Measurements from ENCODE around the gene GAST. TPM values are rescaled to one million over a fixed set of nuclear protein-coding genes. Genes with fewer than 3 reads are reported as not detected.
A peak's percentile ranks its signal among the peaks of the same experiment; 100 is the strongest.

GAST gene
- total and polyA plus RNA-seq, 9 donors, result not detected

DNA sequence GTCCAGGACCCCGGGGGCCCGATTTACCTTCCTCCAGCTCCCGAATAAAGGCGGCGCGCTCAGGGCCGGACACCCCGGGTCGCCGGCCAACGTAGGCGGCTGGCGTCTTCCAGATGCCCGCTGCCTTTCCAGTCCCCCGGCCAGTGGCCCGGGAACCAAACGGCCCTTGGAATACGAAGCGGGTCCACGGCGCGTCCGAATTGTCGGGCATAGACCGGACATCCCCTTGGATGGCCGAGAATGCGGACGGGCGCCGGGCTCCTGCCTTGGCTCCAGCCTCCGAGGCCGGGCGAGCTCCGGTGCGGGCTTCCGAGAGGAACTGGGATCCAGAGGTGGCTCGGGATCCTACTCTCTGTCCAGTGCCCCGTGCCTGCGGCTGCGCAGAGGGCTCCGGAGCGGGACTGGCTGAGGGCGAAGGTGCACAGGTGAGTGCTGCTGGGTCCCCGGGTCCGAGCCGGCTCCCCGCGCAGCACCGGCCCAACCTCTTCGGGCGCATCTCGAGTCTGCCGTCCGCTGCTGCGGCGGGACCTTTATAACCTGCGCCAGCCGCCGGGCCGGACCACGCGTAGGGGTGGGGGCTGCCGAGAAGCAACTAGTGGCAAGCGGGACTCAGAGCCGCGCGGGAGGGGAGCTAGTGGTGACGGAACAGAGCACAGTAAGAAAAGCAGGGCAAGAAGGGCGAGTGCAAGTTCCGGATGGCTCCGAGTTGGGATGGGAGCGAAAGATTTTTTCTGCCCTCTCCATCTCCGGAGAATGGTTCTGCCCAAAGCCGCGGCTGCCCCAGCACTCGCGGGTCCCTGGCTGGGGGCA, 22.2 kb downstream of the GAST start, which contains the start of gene HAP1:
Gene HAP1 (minus strand): TSS at position 505 of the 810 bp plus-strand sequence. CDS start 9 bp downstream, at position 496.
- peak in 3 of 5 donors; percentile 32 to 59 (median 55) for DNase-seq
- Histone ChIP-seq H3K4me1 (ENCODE audit: insufficient read depth) (peaks cover 4% of the 10 kb centered on the region), H3K36me3 (no peaks in the 10 kb centered on the region), H3K27ac (no peak within 1 kb of the TSS), H3K9me3 (no peaks in the 10 kb centered on the region), H3K27me3 (no peaks in the 10 kb centered on the region), H3K4me3 (peak within 1 kb of the TSS; percentile 36)
- intact Hi-C loops (cut with DNase I), result no loop called here
- TF ChIP-seq, protein P1, sequence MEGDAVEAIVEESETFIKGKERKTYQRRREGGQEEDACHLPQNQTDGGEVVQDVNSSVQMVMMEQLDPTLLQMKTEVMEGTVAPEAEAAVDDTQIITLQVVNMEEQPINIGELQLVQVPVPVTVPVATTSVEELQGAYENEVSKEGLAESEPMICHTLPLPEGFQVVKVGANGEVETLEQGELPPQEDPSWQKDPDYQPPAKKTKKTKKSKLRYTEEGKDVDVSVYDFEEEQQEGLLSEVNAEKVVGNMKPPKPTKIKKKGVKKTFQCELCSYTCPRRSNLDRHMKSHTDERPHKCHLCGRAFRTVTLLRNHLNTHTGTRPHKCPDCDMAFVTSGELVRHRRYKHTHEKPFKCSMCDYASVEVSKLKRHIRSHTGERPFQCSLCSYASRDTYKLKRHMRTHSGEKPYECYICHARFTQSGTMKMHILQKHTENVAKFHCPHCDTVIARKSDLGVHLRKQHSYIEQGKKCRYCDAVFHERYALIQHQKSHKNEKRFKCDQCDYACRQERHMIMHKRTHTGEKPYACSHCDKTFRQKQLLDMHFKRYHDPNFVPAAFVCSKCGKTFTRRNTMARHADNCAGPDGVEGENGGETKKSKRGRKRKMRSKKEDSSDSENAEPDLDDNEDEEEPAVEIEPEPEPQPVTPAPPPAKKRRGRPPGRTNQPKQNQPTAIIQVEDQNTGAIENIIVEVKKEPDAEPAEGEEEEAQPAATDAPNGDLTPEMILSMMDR (IDR thresholded peaks at IDR 0.05), result no peak
- TF ChIP-seq EP300 (IDR thresholded peaks at IDR 0.05) (no peak), POLR2A (IDR thresholded peaks at IDR 0.05) (peak; percentile 20)
- 0 to 1% (median 0%) methylated on average over 45 to 77 of the region's 77 CpGs for WGBS, 3 donors

DNA sequence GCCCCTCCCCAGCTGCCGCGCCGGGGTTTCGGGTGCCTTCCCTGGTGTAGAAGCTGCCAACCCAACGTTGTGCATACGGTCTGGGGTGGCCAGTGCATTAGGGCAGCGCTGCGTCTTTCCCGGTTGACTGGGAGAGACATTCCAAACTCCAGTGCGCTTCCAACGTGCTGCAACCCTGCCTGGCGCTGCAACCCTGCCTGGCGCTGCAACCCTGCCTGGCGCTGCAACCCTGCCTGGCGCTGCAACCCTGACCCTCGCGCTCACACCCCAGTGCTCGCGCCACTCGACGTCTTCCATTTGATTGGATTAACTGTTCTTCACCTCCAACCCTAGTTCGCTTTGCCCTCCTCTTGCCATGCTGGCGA, 22.8 kb downstream of the GAST start:
- Histone ChIP-seq H3K27me3 (no peaks in the 10 kb centered on the region), H3K4me3 (peak overlapping the region; percentile 36), H3K27ac (no peak overlapping the region), H3K4me1 (ENCODE audit: insufficient read depth) (peaks cover 4% of the 10 kb centered on the region), H3K36me3 (no peaks in the 10 kb centered on the region), H3K9me3 (no peaks in the 10 kb centered on the region)
- TF ChIP-seq POLR2A (IDR thresholded peaks at IDR 0.05) (no peak), EP300 (IDR thresholded peaks at IDR 0.05) (no peak)
- TF ChIP-seq, protein P1 (IDR thresholded peaks at IDR 0.05), result no peak
- 2% methylated on average over 16 to 23 of the region's 23 CpGs for WGBS, 3 donors
- DNase-seq, result peak in 1 of 5 donors; percentile 39
- intact Hi-C loops (cut with DNase I), result no loop called here

DNA sequence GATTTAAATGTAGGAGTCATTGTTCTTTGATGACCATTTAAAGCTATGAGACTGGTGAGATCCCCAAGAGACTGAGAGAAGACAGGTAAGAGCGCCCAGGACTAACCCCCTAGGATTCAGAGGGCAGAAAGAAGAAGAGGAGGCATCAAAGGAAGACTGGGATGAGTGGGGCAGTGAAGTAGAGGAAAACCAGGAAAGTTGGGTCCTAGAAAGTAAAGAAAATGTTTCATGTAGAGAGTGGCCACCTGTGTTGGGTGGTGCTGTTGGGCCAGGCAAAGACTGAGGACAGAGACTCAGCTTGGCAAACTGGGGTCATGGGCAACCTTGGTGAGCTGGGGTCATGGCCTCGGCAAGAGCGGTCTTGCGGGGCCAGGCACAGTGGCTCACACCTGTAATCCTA, 23.6 kb downstream of the GAST start:
- no peaks in the 10 kb centered on the region for H3K36me3 ChIP-seq
- H3K27ac ChIP-seq, result no peak overlapping the region
- no peak for DNase-seq
- H3K4me3 ChIP-seq, result no peak overlapping the region
- 88 to 89% (median 89%) methylated on average over 4 of the region's 4 CpGs for WGBS, 3 donors
- intact Hi-C loops (cut with DNase I), result no loop called here
- peaks cover 4% of the 10 kb centered on the region for H3K4me1 ChIP-seq (ENCODE audit: insufficient read depth)
- H3K9me3 ChIP-seq, result no peaks in the 10 kb centered on the region
- TF ChIP-seq EP300 (IDR thresholded peaks at IDR 0.05), result no peak
- H3K27me3 ChIP-seq, result no peaks in the 10 kb centered on the region

DNA sequence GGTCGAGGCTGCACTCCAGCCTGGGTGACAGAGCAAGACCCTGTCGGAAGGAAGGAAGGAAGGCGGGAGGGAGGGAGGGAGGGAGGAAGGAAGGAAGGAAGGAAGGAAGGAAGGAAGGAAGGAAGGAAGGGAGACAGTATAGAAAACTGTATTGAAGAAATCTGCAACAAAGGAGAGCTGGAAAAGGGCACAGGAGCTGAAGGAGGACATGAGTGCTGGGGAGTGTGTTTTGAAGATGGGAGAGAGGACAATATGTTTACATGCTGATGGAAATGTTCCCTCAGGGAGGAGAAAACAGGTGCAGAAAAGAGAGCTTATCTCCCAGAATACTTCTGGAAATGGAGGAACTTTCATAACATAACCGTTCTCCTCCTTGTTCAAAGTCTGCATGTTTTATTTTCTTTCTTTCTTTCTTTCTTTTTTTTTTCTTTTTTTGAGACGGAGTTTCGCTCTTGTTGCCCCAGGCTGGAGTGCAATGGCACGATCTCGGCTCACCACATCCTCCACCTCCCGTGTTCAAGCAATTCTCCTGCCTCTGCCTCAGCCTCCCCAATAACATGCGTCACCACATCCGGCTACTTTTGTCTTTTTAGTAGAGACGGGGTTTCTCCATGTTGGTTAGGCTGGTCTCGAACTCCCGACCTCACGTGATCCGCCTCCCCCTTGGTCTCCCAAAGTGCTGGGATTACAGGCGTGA, 25.0 kb downstream of the GAST start:
- intact Hi-C loops (cut with DNase I), result loop anchor here in 1 of 4 donors (1.0 kb wide), 1 partner anchor 64 kb away; no protein-coding TSS in a partner anchor
- WGBS, 3 donors, result 67 to 68% (median 67%) methylated on average over 17 of the region's 17 CpGs
- no peaks in the 10 kb centered on the region for H3K27me3 ChIP-seq

More for the DNA sequence above, 25.0 kb downstream of the GAST start:
- Histone ChIP-seq H3K4me3 (no peak overlapping the region), H3K36me3 (no peaks in the 10 kb centered on the region), H3K4me1 (ENCODE audit: insufficient read depth) (peaks cover 4% of the 10 kb centered on the region), H3K9me3 (no peaks in the 10 kb centered on the region), H3K27ac (no peak overlapping the region)
- DNase-seq, result no peak
- no peak for TF ChIP-seq POLR2A (IDR thresholded peaks at IDR 0.05)
- TF ChIP-seq, protein P1 (IDR thresholded peaks at IDR 0.05), result no peak
- TF ChIP-seq EP300 (IDR thresholded peaks at IDR 0.05), result no peak

Measured in ovary (tissue), 9 donors.